Smooth muscle cell (in vitro differentiated cells): ENCODE results near the gene CHST10. TPM values are rescaled to one million over a fixed set of nuclear protein-coding genes. Genes with fewer than 3 reads are reported as not detected.

ENCODE experiments used
- DNase-seq: peaks from one replicate; lab custom pipeline; 2025; ENCODE audit not compliant: unreplicated experiment; lab: John Stamatoyannopoulos, UW
- H2AFZ ChIP-seq: fragments of 200-600 bp; sonication (generic); 2 replicates; pipeline ENCODE4 v1.6.0; 2016; ENCODE audit warnings: antibody characterized with exemption, low read depth, mild to moderate bottlenecking
- H3F3A ChIP-seq: fragments of 200-600 bp; sonication (generic); 2 replicates; pipeline ENCODE4 v1.6.0; 2017; ENCODE audit warnings: antibody characterized with exemption, low read depth
- H3K27ac ChIP-seq: fragments of 200-600 bp; sonication (generic); 2 replicates; pipeline ENCODE4 v1.5.1; 2016; ENCODE audit warnings: low read depth, mild to moderate bottlenecking
- H3K27me3 ChIP-seq: fragments of 200-600 bp; sonication (generic); 2 replicates; pipeline ENCODE4 v1.6.1; 2016; ENCODE audit warnings: low read depth, mild to moderate bottlenecking
- H3K36me3 ChIP-seq: fragments of 200-600 bp; sonication (generic); 2 replicates; pipeline ENCODE4 v1.5.1; 2016; ENCODE audit warnings: low read depth
- H3K4me1 ChIP-seq: fragments of 200-600 bp; sonication (generic); 2 replicates; pipeline ENCODE4 v1.5.1; 2016; ENCODE audit warnings: low read depth
- H3K4me2 ChIP-seq: fragments of 200-600 bp; sonication (generic); 2 replicates; pipeline ENCODE4 v1.6.0; 2016; ENCODE audit warnings: mild to moderate bottlenecking
- H3K4me3 ChIP-seq: fragments of 200-600 bp; sonication (generic); 2 replicates; pipeline ENCODE4 v1.5.1; 2016; ENCODE audit warnings: mild to moderate bottlenecking
- H3K79me2 ChIP-seq: fragments of 200-600 bp; sonication (generic); 2 replicates; pipeline ENCODE4 v1.6.0; 2016; ENCODE audit warnings: low read depth, mild to moderate bottlenecking
- H3K9ac ChIP-seq: fragments of 200-600 bp; sonication (generic); 2 replicates; pipeline ENCODE4 v1.6.0; 2016; ENCODE audit warnings: low read depth
- H3K9me3 ChIP-seq: fragments of 200-600 bp; sonication (generic); replicated peaks from 2 replicates; pipeline ENCODE4 v1.5.1; 2016; ENCODE audit warnings: low read depth
- H4K20me1 ChIP-seq: fragments of 200-600 bp; sonication (generic); 2 replicates; pipeline ENCODE4 v1.6.0; 2016; ENCODE audit warnings: low read depth
- WGBS: methylation state at CpG from one replicate; pipeline ENCODE4 v1.1.7; 2016; ENCODE audit warnings: low lambda C conversion rate; 5-methylcytosine and 5-hydroxymethylcytosine counted together
- polyA plus RNA-seq: library from polyadenylated mRNA; unstranded; fragments of >200 nt; fragmentation: Nextera tagmentation; extraction: Ambion mirVana; gene quantifications from 2 replicates; pipeline ENCODE4 v1.2.1, GENCODE V29; 2016
- total RNA-seq: library from RNA; depleted of rRNA; stranded (reverse); fragments of >200 nt; gene quantifications from 2 replicates; pipeline ENCODE4 v1.2.3, GENCODE V29; 2014
- TF ChIP-seq, protein P1 (sequence below): fragments of 200-600 bp; sonication (generic); IDR thresholded peaks from 2 replicates; pipeline ENCODE4 v1.5.1; 2017; ENCODE audit warnings: borderline replicate concordance, mild to moderate bottlenecking, antibody characterized with exemption; ENCODE audit not compliant: insufficient read depth, poor library complexity, severe bottlenecking

The CHST10 gene
- total and polyA plus RNA-seq, 2 experiments from 2014 or later = 8.9 to 9.5 TPM

DNA sequence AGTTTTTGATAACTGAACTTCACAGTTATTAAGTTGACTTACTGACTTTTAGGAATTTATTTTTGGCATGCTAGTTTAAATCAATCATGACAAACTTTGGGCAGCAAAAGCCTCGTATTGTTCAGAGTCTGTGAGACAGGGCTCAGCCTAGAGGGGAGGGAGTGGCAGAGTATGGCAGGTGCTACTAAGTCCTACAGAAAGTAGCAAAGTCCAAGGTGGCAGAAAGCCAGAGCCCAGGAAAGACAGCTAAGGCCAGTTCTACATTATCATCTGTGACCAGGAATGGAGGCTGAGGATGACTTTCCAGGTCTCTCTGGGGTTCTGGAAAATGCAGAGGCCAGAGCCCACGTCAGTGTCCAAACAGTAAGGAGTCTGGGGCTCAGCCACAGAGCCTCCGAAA is 34.2 kb downstream of the CHST10 start:
- Histone ChIP-seq H3K4me2 (no peak overlapping the region), H3K9me3 (no peaks in the 10 kb centered on the region), H3K36me3 (no peaks in the 10 kb centered on the region), H3K79me2 (no peaks in the 10 kb centered on the region), H4K20me1 (no peaks in the 10 kb centered on the region), H3K4me3 (no peak overlapping the region), H2AFZ (no peak overlapping the region), H3K27ac (no peak overlapping the region), H3K4me1 (no peaks in the 10 kb centered on the region), H3K9ac (no peak overlapping the region), H3F3A (no peaks in the 10 kb centered on the region), H3K27me3 (no peaks in the 10 kb centered on the region)
- WGBS = 83% methylated on average over 3 of the region's 3 CpGs
- DNase-seq = no peak
- TF ChIP-seq, protein P1, sequence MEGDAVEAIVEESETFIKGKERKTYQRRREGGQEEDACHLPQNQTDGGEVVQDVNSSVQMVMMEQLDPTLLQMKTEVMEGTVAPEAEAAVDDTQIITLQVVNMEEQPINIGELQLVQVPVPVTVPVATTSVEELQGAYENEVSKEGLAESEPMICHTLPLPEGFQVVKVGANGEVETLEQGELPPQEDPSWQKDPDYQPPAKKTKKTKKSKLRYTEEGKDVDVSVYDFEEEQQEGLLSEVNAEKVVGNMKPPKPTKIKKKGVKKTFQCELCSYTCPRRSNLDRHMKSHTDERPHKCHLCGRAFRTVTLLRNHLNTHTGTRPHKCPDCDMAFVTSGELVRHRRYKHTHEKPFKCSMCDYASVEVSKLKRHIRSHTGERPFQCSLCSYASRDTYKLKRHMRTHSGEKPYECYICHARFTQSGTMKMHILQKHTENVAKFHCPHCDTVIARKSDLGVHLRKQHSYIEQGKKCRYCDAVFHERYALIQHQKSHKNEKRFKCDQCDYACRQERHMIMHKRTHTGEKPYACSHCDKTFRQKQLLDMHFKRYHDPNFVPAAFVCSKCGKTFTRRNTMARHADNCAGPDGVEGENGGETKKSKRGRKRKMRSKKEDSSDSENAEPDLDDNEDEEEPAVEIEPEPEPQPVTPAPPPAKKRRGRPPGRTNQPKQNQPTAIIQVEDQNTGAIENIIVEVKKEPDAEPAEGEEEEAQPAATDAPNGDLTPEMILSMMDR = no peak

DNA sequence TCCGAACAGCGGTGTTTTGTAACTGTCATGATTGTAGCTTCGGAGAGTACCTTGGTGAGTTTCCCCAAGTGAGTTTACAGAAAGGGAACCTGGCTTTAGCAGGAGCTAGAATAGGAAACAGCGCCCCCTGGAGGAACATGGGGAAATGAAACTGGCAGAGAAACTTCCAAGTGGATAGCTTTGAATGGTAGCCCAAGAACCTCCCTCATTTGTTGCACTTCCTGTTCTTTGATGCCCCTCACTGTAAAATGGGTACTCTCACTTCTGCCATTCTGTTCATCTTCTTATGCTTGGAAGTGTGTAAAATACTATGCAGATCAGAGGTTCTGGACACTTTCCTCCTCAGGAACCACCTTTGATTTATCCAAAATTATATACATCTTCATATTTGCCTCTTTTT is 36.2 kb downstream of the CHST10 start:
- Histone ChIP-seq H2AFZ (no peak overlapping the region), H3K9ac (no peak overlapping the region), H3K4me3 (no peak overlapping the region), H3K27ac (no peak overlapping the region), H3K4me1 (no peaks in the 10 kb centered on the region), H3K4me2 (no peak overlapping the region), H3K36me3 (no peaks in the 10 kb centered on the region), H3K79me2 (no peaks in the 10 kb centered on the region), H3K27me3 (no peaks in the 10 kb centered on the region), H4K20me1 (no peaks in the 10 kb centered on the region), H3K9me3 (no peaks in the 10 kb centered on the region), H3F3A (no peaks in the 10 kb centered on the region)
- TF ChIP-seq, protein P1 = peak; percentile 91
- DNase-seq = peak; percentile 57
- WGBS = 25% methylated on average over 4 of the region's 4 CpGs

DNA sequence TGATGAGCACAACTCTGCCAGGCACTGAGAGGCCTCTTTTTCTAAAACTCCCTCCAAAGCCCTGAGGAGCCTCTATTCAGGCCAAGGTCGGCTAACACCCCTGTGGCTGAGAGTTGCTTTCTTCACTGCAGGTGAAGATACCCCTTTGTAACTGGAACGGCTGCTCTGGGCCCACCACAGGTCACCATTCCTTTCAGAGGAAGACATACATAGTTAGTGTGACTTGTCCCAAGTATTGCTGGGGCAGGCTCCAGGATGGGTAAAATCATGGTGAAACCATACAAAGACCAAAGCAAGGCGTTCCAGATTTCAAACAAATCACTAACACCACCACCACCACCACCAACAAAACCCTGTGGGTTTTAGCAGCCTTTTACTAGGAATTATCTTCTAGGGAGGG is 36.8 kb downstream of the CHST10 start:
- TF ChIP-seq, protein P1 = no peak
- H4K20me1 ChIP-seq = no peaks in the 10 kb centered on the region
- no peaks in the 10 kb centered on the region for H3K9me3 ChIP-seq
- no peak for DNase-seq
- H3K79me2 ChIP-seq = no peaks in the 10 kb centered on the region
- no peaks in the 10 kb centered on the region for H3K4me1 ChIP-seq
- no peaks in the 10 kb centered on the region for H3K36me3 ChIP-seq
- no peaks in the 10 kb centered on the region for H3K27me3 ChIP-seq
- H3K4me2 ChIP-seq = no peak overlapping the region
- H2AFZ ChIP-seq = no peak overlapping the region
- H3K27ac ChIP-seq = no peak overlapping the region
- H3K9ac ChIP-seq = no peak overlapping the region
- 92% methylated on average over 3 of the region's 3 CpGs for WGBS
- no peaks in the 10 kb centered on the region for H3F3A ChIP-seq
- H3K4me3 ChIP-seq = no peak overlapping the region

DNA sequence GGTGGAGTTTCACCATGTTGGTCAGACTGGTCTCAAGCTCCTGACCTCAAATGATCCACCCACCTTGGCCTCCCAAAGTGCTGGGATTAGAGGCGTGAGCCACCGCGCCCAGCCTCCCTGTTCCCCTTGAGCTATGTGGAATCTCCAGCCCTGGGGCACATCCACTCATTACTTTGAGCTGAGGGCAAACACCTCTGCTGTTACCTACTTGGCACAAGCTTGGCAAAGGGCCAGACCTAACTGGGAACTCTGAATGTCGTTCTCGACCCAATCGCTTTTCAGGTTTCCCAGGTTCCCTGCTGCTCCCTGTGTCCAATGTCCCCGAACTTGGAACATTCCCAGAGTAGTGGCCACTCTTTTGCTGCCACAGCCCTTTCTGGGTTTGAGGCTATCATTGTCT is 40.6 kb downstream of the CHST10 start:
- no peaks in the 10 kb centered on the region for H3K79me2 ChIP-seq
- H3K9ac ChIP-seq = no peak overlapping the region
- no peak overlapping the region for H3K4me3 ChIP-seq
- H3K4me2 ChIP-seq = no peak overlapping the region
- no peaks in the 10 kb centered on the region for H3K27me3 ChIP-seq
- no peak overlapping the region for H2AFZ ChIP-seq
- no peak for DNase-seq
- no peaks in the 10 kb centered on the region for H4K20me1 ChIP-seq
- TF ChIP-seq, protein P1 = no peak
- H3K9me3 ChIP-seq = no peaks in the 10 kb centered on the region
- 94% methylated on average over 7 of the region's 7 CpGs for WGBS
- H3F3A ChIP-seq = no peaks in the 10 kb centered on the region
- no peaks in the 10 kb centered on the region for H3K36me3 ChIP-seq
- H3K27ac ChIP-seq = no peak overlapping the region
- H3K4me1 ChIP-seq = no peaks in the 10 kb centered on the region
